OCI-LY3 (cell line): ENCODE data around the gene PAM.

Experiments
- H2AFZ ChIP-seq: fragments of 200-600, 300-600 bp; shearing (Covaris generic); 2 replicates; pipeline ENCODE4 v1.6.0; 2014; ENCODE audit warnings: antibody characterized with exemption, low read depth, low read length
- H3K27ac ChIP-seq: fragments of 200-600, 300-600 bp; sonication (generic); 2 replicates; pipeline ENCODE4 v1.5.1; 2014; ENCODE audit warnings: mild to moderate bottlenecking, low read length, moderate library complexity, mixed read lengths
- H3K27me3 ChIP-seq: fragments of 200-600, 300-600 bp; sonication (generic); 2 replicates; pipeline ENCODE4 v1.6.1; 2014; ENCODE audit warnings: low read depth, low read length, mixed read lengths
- H3K36me3 ChIP-seq: fragments of 200-600, 300-600 bp; sonication (generic); replicated peaks from 2 replicates; pipeline ENCODE3; 2014; ENCODE audit warnings: low read depth, low read length, mixed read lengths
- H3K4me1 ChIP-seq: fragments of 300-600, 200-600 bp; sonication (generic); 2 replicates; pipeline ENCODE4 v1.6.1; 2014; ENCODE audit warnings: low read length, mixed read lengths
- H3K4me2 ChIP-seq: fragments of 200-600, 300-600 bp; sonication (generic); 2 replicates; pipeline ENCODE4 v1.6.1; 2014; ENCODE audit warnings: low read length, mixed read lengths
- H3K4me3 ChIP-seq: fragments of 300-600, 200-600 bp; sonication (generic); 2 replicates; pipeline ENCODE4 v1.5.1; 2014; ENCODE audit warnings: antibody characterized with exemption, mild to moderate bottlenecking, low read length, moderate library complexity
- H3K79me2 ChIP-seq: fragments of 300-600, 200-600 bp; shearing (Covaris generic); 2 replicates; pipeline ENCODE4 v1.6.1; 2014; ENCODE audit warnings: mild to moderate bottlenecking, low read length, mixed read lengths
- H3K9ac ChIP-seq: fragments of 300-600, 200-600 bp; shearing (Covaris generic); 2 replicates; pipeline ENCODE4 v1.6.0; 2014; ENCODE audit warnings: mild to moderate bottlenecking, low read length, moderate library complexity
- H3K9me3 ChIP-seq: fragments of 200-600, 300-600 bp; shearing (Covaris generic); 2 replicates; pipeline ENCODE4 v1.6.1; 2014; ENCODE audit warnings: low read length, mixed read lengths; ENCODE audit not compliant: insufficient read depth
- H4K20me1 ChIP-seq: fragments of 200-600, 300-600 bp; sonication (generic); 2 replicates; pipeline ENCODE4 v1.6.1; 2016; ENCODE audit warnings: low read length, mixed read lengths; ENCODE audit not compliant: insufficient read depth
- CTCF ChIP-seq: fragments of 200-600, 300-600 bp; sonication (generic); IDR thresholded peaks from 2 replicates; pipeline ENCODE4 v1.5.1; 2014; ENCODE audit warnings: antibody characterized with exemption, low read length, low read depth
- EZH2phosphoT487 ChIP-seq: fragments of 200-600 bp; shearing (Covaris generic); IDR thresholded peaks from 2 replicates; pipeline ENCODE4 v1.6.1; 2018; ENCODE audit warnings: antibody characterized with exemption, mixed run types, low read depth

Gene PAM

GRCh38 chr5:102975457-102976182 is 220.5 kb downstream of the PAM start:
- Histone ChIP-seq H3K79me2 (no peaks in the 10 kb centered on the region), H3K27me3 (no peaks in the 10 kb centered on the region), H3K4me3 (no peak overlapping the region), H3K27ac (no peak overlapping the region), H3K9ac (no peak overlapping the region), H2AFZ (no peak overlapping the region), H3K9me3 (no peaks in the 10 kb centered on the region), H3K4me1 (no peaks in the 10 kb centered on the region), H3K36me3 (no peaks in the 10 kb centered on the region), H3K4me2 (no peak overlapping the region), H4K20me1 (no peaks in the 10 kb centered on the region)
- TF ChIP-seq EZH2phosphoT487 (no peak), CTCF (no peak)

- Histone ChIP-seq H3K9ac (no peak overlapping the region), H3K27me3 (no peaks in the 10 kb centered on the region), H3K4me1 (peaks cover 2% of the 10 kb centered on the region; the same call in 1 of the 2 replicates), H3K9me3 (no peaks in the 10 kb centered on the region), H3K36me3 (peaks cover 9% of the 10 kb centered on the region), H3K4me2 (no peak overlapping the region), H2AFZ (no peak overlapping the region), H3K4me3 (no peak overlapping the region), H3K27ac (no peak overlapping the region), H4K20me1 (no peaks in the 10 kb centered on the region), H3K79me2 (no peaks in the 10 kb centered on the region)
- TF ChIP-seq EZH2phosphoT487 (no peak), CTCF (no peak)
Measured at GRCh38 chr5:102981957-102982635, 227.0 kb downstream of the PAM start.

- Histone ChIP-seq H3K36me3 (peaks cover 9% of the 10 kb centered on the region), H3K4me2 (no peak overlapping the region), H3K9me3 (no peaks in the 10 kb centered on the region), H3K4me3 (no peak overlapping the region), H3K27ac (no peak overlapping the region), H3K79me2 (no peaks in the 10 kb centered on the region), H3K4me1 (peaks cover 2% of the 10 kb centered on the region; the same call in 1 of the 2 replicates), H4K20me1 (no peaks in the 10 kb centered on the region), H2AFZ (no peak overlapping the region), H3K27me3 (no peaks in the 10 kb centered on the region), H3K9ac (no peak overlapping the region)
- no peak for TF ChIP-seq CTCF
- TF ChIP-seq EZH2phosphoT487: no peak
Measured at GRCh38 chr5:102986074-102986473, 231.0 kb downstream of the PAM start.

- no peak overlapping the region for H3K27ac ChIP-seq
- no peaks in the 10 kb centered on the region for H3K79me2 ChIP-seq
- H4K20me1 ChIP-seq: no peaks in the 10 kb centered on the region
- H3K4me1 ChIP-seq: peaks cover 2% of the 10 kb centered on the region; the same call in 1 of the 2 replicates
- no peaks in the 10 kb centered on the region for H3K9me3 ChIP-seq
- no peaks in the 10 kb centered on the region for H3K36me3 ChIP-seq
- H2AFZ ChIP-seq: no peak overlapping the region
- no peak overlapping the region for H3K4me2 ChIP-seq
- no peaks in the 10 kb centered on the region for H3K27me3 ChIP-seq
- H3K9ac ChIP-seq: no peak overlapping the region
- H3K4me3 ChIP-seq: no peak overlapping the region
- TF ChIP-seq CTCF (no peak), EZH2phosphoT487 (no peak)
Measured at GRCh38 chr5:102988459-102988858, 233.4 kb downstream of the PAM start.
